ENCODE data around the gene S100A8.

The S100A8 gene

GRCh38 chr1:153345187-153346076 lies 45.4 kb downstream of the S100A8 start:
- DNase-seq = no peak

- peak in 1 of 2 donors; percentile 19 for DNase-seq
Measured at GRCh38 chr1:153344718-153345025, 46.2 kb downstream of the S100A8 start.

DNA sequence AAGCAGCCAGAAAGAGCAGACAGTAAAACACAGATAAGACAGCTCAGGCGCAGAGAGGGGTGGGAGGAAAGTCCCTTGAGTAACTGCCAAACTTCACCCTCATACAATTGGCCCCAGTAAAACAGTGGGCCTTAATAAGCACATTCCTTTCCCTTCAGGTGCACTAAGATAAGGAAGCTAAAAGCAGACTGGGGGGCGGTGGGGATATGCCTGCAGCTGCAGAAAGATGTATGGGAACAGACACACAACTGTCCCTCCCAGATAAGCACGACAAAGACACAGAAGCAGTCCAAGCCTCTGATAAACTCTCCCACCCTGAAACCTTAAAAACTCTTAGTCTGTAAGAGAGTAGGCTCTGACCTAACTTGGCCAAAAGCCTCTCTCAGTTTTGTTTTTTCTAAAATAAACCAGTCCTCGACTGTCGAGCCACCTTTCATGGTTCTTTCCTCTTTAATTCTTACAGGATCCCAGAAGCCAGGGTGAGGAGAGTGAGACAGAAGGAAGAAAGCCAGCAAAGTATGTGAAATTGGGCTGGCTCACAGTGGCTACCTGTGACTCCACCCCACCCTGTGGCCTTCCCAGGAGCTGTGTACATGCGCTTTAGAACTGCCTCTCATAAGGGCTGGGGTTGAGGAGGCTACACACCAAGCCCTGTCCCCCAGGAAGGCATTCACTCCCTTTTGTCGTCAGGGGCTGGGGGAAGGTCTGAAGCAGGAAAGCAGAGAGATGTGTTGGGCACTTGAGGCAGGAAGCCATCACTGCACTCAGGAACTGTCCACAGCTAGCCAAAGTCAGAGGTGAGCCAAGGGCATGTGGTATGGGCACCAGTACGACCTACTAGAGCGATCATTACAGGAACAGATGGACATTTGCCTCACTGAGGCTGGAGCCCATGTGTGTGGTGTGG lies 46.8 kb downstream of the S100A8 start:
- DNase-seq = no peak

GRCh38 chr1:153343040-153343681 lies 47.7 kb downstream of the S100A8 start:
- no peak for DNase-seq

GRCh38 chr1:153342178-153342577 lies 48.7 kb downstream of the S100A8 start:
- DNase-seq = no peak

GRCh38 chr1:153341431-153341934 lies 49.4 kb downstream of the S100A8 start:
- no peak for DNase-seq

GRCh38 chr1:153340356-153340755 lies 50.5 kb downstream of the S100A8 start:
- DNase-seq = no peak

All from bone marrow (tissue), 2 donors.